Measurements from ENCODE around the gene DMAP1.

GRCh38 chr1:44250068-44250781, 37.0 kb downstream of the DMAP1 start:
- no peak for TF ChIP-seq POLR2A (IDR thresholded peaks at IDR 0.05)
- no peak for TF ChIP-seq CTCF (IDR thresholded peaks at IDR 0.05)
- TF ChIP-seq POLR2AphosphoS5 (IDR thresholded peaks at IDR 0.05): no peak
